Raji (cell line): ENCODE measurements around the gene CAMSAP2.

Source experiments
- POLR2A ChIP-seq: IDR thresholded peaks from 2 replicates; pipeline ENCODE4 v1.6.1; 2011; ENCODE audit warnings: low read depth, low read length, control low read depth; ENCODE audit not compliant: insufficient read depth

The CAMSAP2 gene

GRCh38 chr1:200767321-200767720 lies 28.6 kb downstream of the CAMSAP2 start:
- no peak for TF ChIP-seq POLR2A

GRCh38 chr1:200771625-200772555 lies 33.2 kb downstream of the CAMSAP2 start:
- TF ChIP-seq POLR2A = no peak

DNA sequence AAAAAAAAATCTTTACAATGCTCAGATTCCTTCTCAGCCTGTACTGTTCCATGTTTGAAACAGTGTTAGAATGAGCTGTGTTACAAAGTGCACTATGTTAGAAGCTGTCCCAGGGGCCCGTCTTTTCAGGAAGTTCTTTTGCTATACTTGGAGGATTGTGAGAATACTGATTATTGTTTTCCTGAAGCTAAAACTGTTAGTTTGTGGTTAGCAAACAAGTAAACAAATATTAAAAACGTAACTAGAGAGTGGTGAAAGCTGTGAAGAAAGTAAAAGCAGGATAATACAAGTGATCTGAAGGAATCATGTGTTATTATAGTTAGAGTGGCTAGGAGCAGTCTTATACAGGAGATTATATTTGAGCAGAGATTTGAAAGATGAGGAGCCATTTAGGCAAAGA lies 35.6 kb downstream of the CAMSAP2 start:
- no peak for TF ChIP-seq POLR2A

GRCh38 chr1:200774735-200775444 lies 36.2 kb downstream of the CAMSAP2 start:
- no peak for TF ChIP-seq POLR2A

DNA sequence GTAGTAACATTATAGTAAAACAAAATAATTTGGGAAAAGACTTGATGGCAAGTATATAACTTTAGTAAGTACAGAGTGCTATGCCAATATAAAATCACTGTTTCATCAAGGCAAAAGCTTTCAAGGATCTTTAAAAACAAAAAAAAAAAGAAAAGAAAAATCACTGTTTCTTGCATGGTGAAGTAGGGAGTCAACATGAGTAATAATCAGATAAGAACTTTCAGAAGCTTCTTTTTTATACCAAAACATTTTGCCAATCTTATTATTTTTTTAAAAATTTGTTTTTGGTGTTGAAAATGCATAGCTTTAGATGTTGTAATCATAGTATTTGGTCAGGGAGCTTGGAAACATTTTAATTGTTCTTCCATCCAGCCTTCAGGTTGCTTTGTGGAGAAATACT lies 37.2 kb downstream of the CAMSAP2 start:
- no peak for TF ChIP-seq POLR2A

DNA sequence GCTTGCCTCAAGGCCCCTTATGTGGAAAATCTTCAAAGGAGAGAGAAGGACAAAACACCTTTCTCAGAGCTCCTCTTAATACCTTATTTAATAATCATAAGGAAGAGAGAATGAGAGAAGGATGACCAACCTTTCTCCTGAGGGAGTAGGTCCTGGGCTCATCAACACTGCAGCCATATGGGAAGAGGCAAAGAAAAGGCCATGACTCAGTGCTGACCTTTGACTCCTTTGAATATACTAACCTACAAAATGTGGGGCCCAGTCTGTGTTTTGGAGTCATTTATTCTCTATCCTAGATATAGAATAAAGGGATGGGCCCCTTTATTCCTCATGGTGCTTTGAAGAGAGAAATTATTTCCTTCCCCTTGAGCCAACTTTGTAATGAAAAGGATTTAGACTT lies 38.3 kb downstream of the CAMSAP2 start:
- TF ChIP-seq POLR2A = no peak

DNA sequence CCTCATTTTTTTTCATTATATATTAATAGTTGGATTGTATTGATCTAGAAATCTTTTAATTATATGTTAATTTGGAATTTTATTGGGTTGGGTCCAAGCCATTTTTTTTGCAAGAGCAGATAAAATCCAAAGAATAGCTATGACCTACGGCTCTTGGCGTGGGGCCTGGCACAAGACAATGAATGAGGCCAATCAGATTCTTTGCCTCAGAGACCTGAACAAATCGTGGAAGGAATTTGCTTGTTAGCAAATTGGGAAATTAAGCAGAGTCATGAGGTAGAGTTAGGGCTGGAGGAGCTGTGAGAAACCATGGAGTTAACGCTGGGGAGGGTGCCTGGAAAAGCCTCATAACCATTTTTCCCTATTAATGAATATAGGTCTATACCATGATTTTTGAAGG lies 40.1 kb downstream of the CAMSAP2 start:
- no peak for TF ChIP-seq POLR2A

GRCh38 chr1:200779326-200779725 lies 40.6 kb downstream of the CAMSAP2 start:
- TF ChIP-seq POLR2A = no peak

GRCh38 chr1:200780545-200781369 lies 42.1 kb downstream of the CAMSAP2 start:
- TF ChIP-seq POLR2A = no peak

DNA sequence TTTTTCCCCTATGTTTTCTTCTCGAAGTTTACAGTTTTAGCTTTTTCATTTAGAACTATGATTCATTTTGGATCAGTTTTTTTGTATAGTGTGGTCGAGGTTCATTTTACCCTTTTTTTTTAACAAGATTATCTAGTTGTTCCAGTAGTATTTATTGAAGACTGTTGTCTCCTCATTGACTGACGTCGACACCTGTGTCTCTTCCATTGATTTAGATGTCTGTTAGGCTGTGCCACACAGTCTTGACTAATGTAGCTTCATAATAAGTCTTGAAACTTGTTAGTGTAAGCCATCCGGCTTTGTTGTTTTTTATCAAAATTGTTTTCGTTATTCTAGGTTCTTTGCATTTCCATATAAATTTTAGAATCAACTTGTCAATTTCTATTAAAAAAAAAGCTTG lies 45.2 kb downstream of the CAMSAP2 start:
- TF ChIP-seq POLR2A = no peak

DNA sequence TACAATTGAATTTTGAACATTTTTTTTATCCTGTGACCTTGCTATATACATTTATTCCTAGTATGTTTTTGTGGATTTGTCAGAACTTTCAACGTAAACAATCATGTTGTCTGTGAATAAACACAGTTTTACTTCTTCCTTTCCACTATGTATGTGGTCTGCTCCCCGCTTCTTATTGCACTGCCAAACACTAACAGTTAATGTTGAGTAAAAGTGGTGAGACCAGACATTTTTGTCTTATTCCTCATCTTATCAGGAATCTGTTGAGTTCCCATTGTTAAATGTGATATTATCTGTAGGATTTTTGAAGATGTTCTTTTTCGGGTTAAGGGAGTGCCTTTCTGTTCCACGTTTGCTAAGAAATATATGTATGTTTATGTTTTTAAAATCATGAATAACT lies 45.9 kb downstream of the CAMSAP2 start:
- no peak for TF ChIP-seq POLR2A

DNA sequence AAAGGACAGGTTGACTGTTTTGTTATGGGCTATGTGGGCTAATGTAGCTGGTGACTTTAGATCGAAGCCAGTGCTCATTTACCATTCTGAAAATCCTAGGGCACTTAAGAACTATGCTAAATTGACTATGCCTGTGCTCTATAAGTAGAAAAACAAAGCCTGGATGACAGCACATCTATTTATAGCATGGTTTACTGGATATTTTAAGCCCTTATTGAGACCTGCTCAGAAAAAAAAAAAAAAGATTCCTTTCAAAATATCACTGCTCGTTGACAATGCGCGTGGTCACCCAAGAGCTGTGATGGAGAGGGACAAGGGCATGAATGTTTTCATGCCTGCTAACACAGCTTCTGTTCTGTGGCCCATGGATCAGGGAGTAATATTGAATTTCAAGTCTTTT lies 48.1 kb downstream of the CAMSAP2 start:
- no peak for TF ChIP-seq POLR2A

- TF ChIP-seq POLR2A = no peak
Observed at GRCh38 chr1:200787896-200788387, 49.2 kb downstream of the CAMSAP2 start.

GRCh38 chr1:200793677-200794076 lies 55.0 kb downstream of the CAMSAP2 start:
- no peak for TF ChIP-seq POLR2A

GRCh38 chr1:200794506-200795065 lies 55.9 kb downstream of the CAMSAP2 start:
- TF ChIP-seq POLR2A = no peak
